Activated CD8-positive, alpha-beta memory T cell treated with anti-CD3 and anti-CD28 coated beads, Interleukin-2, amount 50 U/mL, for 24 hours (primary cell): Measurements from ENCODE around the gene SCRN1.

Experiments
- DNase-seq: peaks from one replicate; pipeline ENCODE4 v3.0.0-alpha.2; 2020; ENCODE audit errors: extremely low read depth

SCRN1 gene

GRCh38 chr7:29926741-29927140 lies 62.9 kb downstream of the SCRN1 start:
- DNase-seq: no peak

- no peak for DNase-seq
Measured at GRCh38 chr7:29926216-29926615, 63.4 kb downstream of the SCRN1 start.

- no peak for DNase-seq
Measured at GRCh38 chr7:29924684-29925083, 64.9 kb downstream of the SCRN1 start.

GRCh38 chr7:29924006-29924405 lies 65.6 kb downstream of the SCRN1 start:
- no peak for DNase-seq

GRCh38 chr7:29922921-29923700 lies 66.5 kb downstream of the SCRN1 start:
- no peak for DNase-seq

- peak; percentile 7 for DNase-seq
Measured at GRCh38 chr7:29921404-29922010, 68.1 kb downstream of the SCRN1 start.

GRCh38 chr7:29920491-29920890 lies 69.1 kb downstream of the SCRN1 start:
- no peak for DNase-seq

GRCh38 chr7:29919790-29920189 lies 69.8 kb downstream of the SCRN1 start:
- DNase-seq: no peak

GRCh38 chr7:29918850-29919249 lies 70.8 kb downstream of the SCRN1 start:
- DNase-seq: no peak

- no peak for DNase-seq
Measured at GRCh38 chr7:29917641-29918040, 72.0 kb downstream of the SCRN1 start.

GRCh38 chr7:29915481-29916215 lies 74.0 kb downstream of the SCRN1 start:
- DNase-seq: no peak

GRCh38 chr7:29914180-29914579 lies 75.4 kb downstream of the SCRN1 start:
- DNase-seq: no peak

- DNase-seq: no peak
Measured at GRCh38 chr7:29906200-29907022, 83.2 kb downstream of the SCRN1 start.

- no peak for DNase-seq
Measured at GRCh38 chr7:29900745-29901144, 88.9 kb downstream of the SCRN1 start.

GRCh38 chr7:29898301-29898700 lies 91.3 kb downstream of the SCRN1 start:
- no peak for DNase-seq

- DNase-seq: no peak
Measured at GRCh38 chr7:29896685-29897411, 92.8 kb downstream of the SCRN1 start.

- DNase-seq: no peak
Measured at GRCh38 chr7:29895559-29895958, 94.0 kb downstream of the SCRN1 start.

GRCh38 chr7:29894256-29894655 lies 95.3 kb downstream of the SCRN1 start:
- DNase-seq: no peak

GRCh38 chr7:29893351-29893965 lies 96.1 kb downstream of the SCRN1 start:
- no peak for DNase-seq

GRCh38 chr7:29892231-29892630 lies 97.4 kb downstream of the SCRN1 start:
- no peak for DNase-seq

- no peak for DNase-seq
Measured at GRCh38 chr7:29891766-29892165, 97.8 kb downstream of the SCRN1 start.
